ENCODE measurements around the gene PSMG4. TPM values are rescaled to one million over a fixed set of nuclear protein-coding genes. Genes with fewer than 3 reads are reported as not detected.

The PSMG4 gene
- polyA plus RNA-seq, 2 of the 4 experiments (the other 2 are of a cell fraction): 15.0 to 21.9 TPM

DNA sequence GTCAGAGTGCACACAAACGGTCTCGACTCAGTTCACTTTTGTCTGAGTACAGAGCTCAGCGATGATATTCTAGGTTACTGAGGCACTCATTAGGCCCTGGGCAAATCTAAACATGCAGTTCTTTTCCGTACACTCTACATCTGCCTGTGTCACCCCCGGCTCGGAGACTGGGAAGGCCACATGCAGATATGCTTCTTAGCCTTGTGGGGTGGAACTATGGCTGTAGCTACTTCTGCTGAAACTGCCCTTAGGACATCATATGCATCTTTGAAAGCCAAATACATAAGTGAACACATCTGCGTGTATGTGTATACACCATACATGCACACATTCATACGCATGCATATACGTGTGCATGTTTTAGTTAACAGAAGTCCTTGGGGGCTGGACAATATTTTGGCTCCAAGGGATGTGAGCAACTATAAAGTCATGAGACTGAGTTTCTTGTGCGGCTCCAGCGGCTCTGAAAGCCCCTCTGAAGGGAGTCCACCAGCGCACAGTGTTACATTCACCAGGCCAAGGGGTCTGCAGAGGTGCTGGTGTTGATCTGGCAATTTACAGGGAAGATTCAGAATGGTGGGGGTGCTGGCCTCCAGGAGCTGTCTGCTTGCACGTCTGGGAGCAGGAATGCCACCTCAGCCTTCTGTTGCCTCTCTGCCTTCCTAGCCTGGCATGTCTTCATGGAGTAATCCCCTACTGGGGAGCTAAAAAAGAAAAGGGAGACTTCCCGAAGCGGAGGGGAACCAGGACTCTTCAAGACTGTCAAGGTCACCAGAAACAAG lies 31.6 kb downstream of the PSMG4 start:
- FAIRE-seq (no peak), DNase-seq (ENCODE audit: low read depth in 1 of 2, low spot score in 1 of 2) (no peak), ATAC-seq (no peak)
- Histone ChIP-seq H3K9me3 (no peaks in the 10 kb centered on the region), H3K4me2 (no peak overlapping the region), H3K4me1 (no peaks in the 10 kb centered on the region), H3K4me3 (no peak overlapping the region), H3K27ac (no peak overlapping the region)
- 92% methylated on average over 14 of the region's 15 CpGs for WGBS (ENCODE audit: missing lambda C conversion rate)
- TF ChIP-seq FOSB (CRISPR knock-in tag; IDR thresholded peaks at IDR 0.05): no peak
- TF ChIP-seq ZFP36 (IDR thresholded peaks at IDR 0.05; ENCODE audit: borderline replicate concordance, partially characterized antibody): no peak
- TF ChIP-seq MAX (IDR thresholded peaks at IDR 0.05): no peak
- TF ChIP-seq RAD21 (conservative IDR thresholded peaks at IDR 0.05 in 1 of 2, IDR thresholded peaks at IDR 0.05 in 1 of 2): no peak
- TF ChIP-seq KDM1A (IDR thresholded peaks at IDR 0.05; ENCODE audit: low read depth): no peak
- TF ChIP-seq NR3C1 (IDR thresholded peaks at IDR 0.05): no peak
- CTCF ChIA-PET: interaction anchor here (0.8 to 4.3 kb wide), 4 partner anchors 11 to 451 kb away, joined by 3 to 17 read pairs (median 4); no protein-coding TSS in a partner anchor
- POLR2A ChIA-PET: interaction anchor here (1.6 kb wide), 1 partner anchor 166 kb away, joined by 3 read pairs; the partner anchor contains the start of gene SLC22A23

DNA sequence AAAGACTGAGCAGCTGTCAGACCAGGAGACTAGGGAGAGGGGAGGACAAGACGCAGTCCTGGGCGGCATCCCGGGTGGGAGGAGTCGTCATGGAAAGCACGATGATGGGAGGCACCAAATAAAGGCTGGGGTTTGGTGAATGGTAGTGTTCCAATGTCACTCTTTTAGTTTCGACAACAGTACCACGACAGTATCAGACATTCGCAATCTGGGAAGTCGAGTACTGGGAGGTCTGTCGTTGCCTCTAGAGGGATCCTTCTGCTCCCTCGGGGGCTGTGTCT lies 32.1 kb downstream of the PSMG4 start:
- CTCF ChIA-PET: interaction anchor here (1.2 to 4.3 kb wide), 3 partner anchors 11 to 451 kb away, joined by 4 to 17 read pairs (median 5); no protein-coding TSS in a partner anchor
- FAIRE-seq: no peak
- POLR2A ChIA-PET: interaction anchor here (1.6 kb wide), 1 partner anchor 166 kb away, joined by 3 read pairs; the partner anchor contains the start of gene SLC22A23

DNA sequence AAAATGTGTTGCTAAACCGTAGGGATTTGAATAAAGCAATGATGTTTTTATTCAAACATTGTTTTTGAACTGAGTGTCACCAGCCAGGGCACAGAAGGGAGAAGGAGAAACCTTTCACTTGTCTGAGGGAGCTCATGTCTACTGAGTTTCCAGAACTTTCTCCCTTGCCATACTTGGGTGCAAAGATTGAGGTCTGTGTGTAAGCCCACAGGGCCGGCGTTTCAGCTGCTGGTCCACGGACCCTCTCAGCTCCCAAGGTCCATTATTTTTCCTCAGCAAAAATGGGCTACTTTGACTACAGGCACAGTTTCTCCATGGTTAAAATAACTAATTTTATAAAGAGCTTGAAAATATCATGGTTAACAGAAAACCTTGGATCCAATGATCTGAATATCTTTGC lies 32.6 kb downstream of the PSMG4 start:
- Histone ChIP-seq H3K9me3 (no peaks in the 10 kb centered on the region), H3K4me2 (no peak overlapping the region), H3K27ac (no peak overlapping the region), H3K4me1 (no peaks in the 10 kb centered on the region; the same call in 2 of the 3 replicates), H3K4me3 (no peak overlapping the region)
- TF ChIP-seq EP300 (IDR thresholded peaks at IDR 0.05) (no peak), SREBF2 (IDR thresholded peaks at IDR 0.05) (no peak), ESRRA (IDR thresholded peaks at IDR 0.05; ENCODE audit: borderline replicate concordance, low read length) (no peak), CHD4 (IDR thresholded peaks at IDR 0.05; ENCODE audit: borderline replicate concordance) (no peak), PBX3 (IDR thresholded peaks at IDR 0.05) (no peak), RFX5 (IDR thresholded peaks at IDR 0.05) (no peak), FOSB (CRISPR knock-in tag; IDR thresholded peaks at IDR 0.05) (no peak), KDM1A (IDR thresholded peaks at IDR 0.05; ENCODE audit: low read depth) (no peak), MAZ (IDR thresholded peaks at IDR 0.05; ENCODE audit: borderline replicate concordance, low read depth, low read length) (no peak), GATA3 (IDR thresholded peaks at IDR 0.05; ENCODE audit: borderline replicate concordance) (no peak), TFCP2L1 (CRISPR knock-in tag; IDR thresholded peaks at IDR 0.05) (no peak), SMC3 (IDR thresholded peaks at IDR 0.05) (no peak)
- ChIA-PET POLR2A (interaction anchor here (1.6 kb wide), 1 partner anchor 165 kb away, joined by 3 read pairs; the partner anchor contains the start of gene SLC22A23), CTCF (interaction anchor here (1.2 to 4.3 kb wide), 4 partner anchors 153 to 450 kb away, joined by 3 to 17 read pairs (median 6); no protein-coding TSS in a partner anchor)
- WGBS (ENCODE audit: missing lambda C conversion rate): 92% methylated on average over 4 of the region's 4 CpGs
- no peak for DNase-seq (ENCODE audit: low read depth in 1 of 2, low spot score in 1 of 2)
- ATAC-seq: no peak
- no peak for FAIRE-seq

More for the DNA sequence above, 32.1 kb downstream of the PSMG4 start:
- Histone ChIP-seq H3K27ac (no peak overlapping the region), H3K4me3 (no peak overlapping the region), H3K4me2 (no peak overlapping the region), H3K4me1 (no peaks in the 10 kb centered on the region), H3K9me3 (no peaks in the 10 kb centered on the region)
- TF ChIP-seq HEYL (CRISPR knock-in tag; IDR thresholded peaks at IDR 0.05) (no peak), ZNF302 (CRISPR knock-in tag; IDR thresholded peaks at IDR 0.05) (no peak), EHMT2 (IDR thresholded peaks at IDR 0.05; ENCODE audit: low read depth) (no peak), ZSCAN20 (CRISPR knock-in tag; IDR thresholded peaks at IDR 0.05) (no peak), POLR2AphosphoS2 (conservative IDR thresholded peaks at IDR 0.05; ENCODE audit: low read length) (no peak), NR3C1 (IDR thresholded peaks at IDR 0.05) (no peak), FOSB (CRISPR knock-in tag; IDR thresholded peaks at IDR 0.05) (no peak), JUN (IDR thresholded peaks at IDR 0.05) (no peak), CTCF (IDR thresholded peaks at IDR 0.05) (no peak), ESRRA (IDR thresholded peaks at IDR 0.05; ENCODE audit: borderline replicate concordance, low read length) (no peak), CBX8 (IDR thresholded peaks at IDR 0.05) (no peak), TP53 (CRISPR knock-in tag; IDR thresholded peaks at IDR 0.05) (no peak)
- TF ChIP-seq, protein P1, sequence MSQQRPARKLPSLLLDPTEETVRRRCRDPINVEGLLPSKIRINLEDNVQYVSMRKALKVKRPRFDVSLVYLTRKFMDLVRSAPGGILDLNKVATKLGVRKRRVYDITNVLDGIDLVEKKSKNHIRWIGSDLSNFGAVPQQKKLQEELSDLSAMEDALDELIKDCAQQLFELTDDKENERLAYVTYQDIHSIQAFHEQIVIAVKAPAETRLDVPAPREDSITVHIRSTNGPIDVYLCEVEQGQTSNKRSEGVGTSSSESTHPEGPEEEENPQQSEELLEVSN (IDR thresholded peaks at IDR 0.05; ENCODE audit: borderline replicate concordance, low read depth): no peak
- TF ChIP-seq, protein P2, sequence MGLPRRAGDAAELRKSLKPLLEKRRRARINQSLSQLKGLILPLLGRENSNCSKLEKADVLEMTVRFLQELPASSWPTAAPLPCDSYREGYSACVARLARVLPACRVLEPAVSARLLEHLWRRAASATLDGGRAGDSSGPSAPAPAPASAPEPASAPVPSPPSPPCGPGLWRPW (IDR thresholded peaks at IDR 0.05): no peak
- 91% methylated on average over 11 of the region's 11 CpGs for WGBS (ENCODE audit: missing lambda C conversion rate)
- ATAC-seq (no peak), DNase-seq (ENCODE audit: low read depth in 1 of 2, low spot score in 1 of 2) (no peak)

Data from A549 (cell line).